GM19468 (cell line): Measurements from ENCODE around the gene EPS8.
"Not testable (repeated sequence)": the region's sequence is repeated elsewhere in the genome, so short reads cannot be mapped to it uniquely, and the experiment has no call there.

Source experiments
- ATAC-seq: cut with Tn5 transposase; IDR thresholded peaks from one replicate; pipeline ENCODE4 v1.9.1; 2021; ENCODE audit warnings: mild to moderate bottlenecking, moderate library complexity, moderate number of reproducible peaks; ENCODE audit not compliant: unreplicated experiment; ENCODE audit errors: extremely low read depth

EPS8 gene

GRCh38 chr12:15769586-15769985, 19.6 kb downstream of the EPS8 start:
- no peak for ATAC-seq

GRCh38 chr12:15767301-15767700, 21.9 kb downstream of the EPS8 start:
- no peak for ATAC-seq

DNA sequence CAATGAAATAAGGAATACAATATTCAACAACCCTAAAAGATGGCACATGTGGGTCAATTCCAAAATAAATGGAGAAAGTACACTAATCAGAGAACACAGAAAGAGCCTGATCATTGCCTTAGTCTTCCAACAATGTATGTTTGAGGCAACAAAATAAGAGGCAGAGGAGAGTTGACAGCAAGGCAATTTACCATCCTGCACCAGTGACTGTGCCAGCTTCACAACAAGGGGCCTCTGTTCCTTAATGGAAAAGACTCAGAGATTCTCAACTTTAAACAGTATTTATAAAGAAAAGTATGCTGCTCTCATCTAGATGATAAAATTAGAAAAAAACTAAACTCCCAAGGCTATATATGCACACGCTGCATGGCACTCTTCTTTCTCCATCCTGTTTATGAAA, 25.9 kb downstream of the EPS8 start:
- no peak for ATAC-seq

DNA sequence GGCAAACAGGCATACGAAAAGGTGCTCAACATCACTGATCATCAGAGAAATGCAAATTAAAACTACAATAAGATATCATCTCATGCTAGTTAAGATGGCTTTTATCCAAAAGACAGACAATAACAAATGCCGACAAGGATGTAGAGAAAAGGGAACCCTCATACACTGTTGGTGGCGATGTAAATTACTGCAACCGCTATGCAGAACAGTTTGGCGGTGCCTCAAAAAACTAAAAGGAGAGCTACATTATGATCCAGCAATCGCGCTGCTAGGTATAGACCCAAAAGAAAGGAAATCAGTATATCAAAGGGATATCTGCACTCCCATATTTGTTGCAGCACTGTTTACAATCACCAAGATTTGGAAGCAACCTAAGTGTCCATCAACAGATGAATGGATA, 27.0 kb downstream of the EPS8 start:
- not testable (repeated sequence) for ATAC-seq

GRCh38 chr12:15757553-15758255, 31.5 kb downstream of the EPS8 start:
- no peak for ATAC-seq

GRCh38 chr12:15756822-15757221, 32.4 kb downstream of the EPS8 start:
- no peak for ATAC-seq

DNA sequence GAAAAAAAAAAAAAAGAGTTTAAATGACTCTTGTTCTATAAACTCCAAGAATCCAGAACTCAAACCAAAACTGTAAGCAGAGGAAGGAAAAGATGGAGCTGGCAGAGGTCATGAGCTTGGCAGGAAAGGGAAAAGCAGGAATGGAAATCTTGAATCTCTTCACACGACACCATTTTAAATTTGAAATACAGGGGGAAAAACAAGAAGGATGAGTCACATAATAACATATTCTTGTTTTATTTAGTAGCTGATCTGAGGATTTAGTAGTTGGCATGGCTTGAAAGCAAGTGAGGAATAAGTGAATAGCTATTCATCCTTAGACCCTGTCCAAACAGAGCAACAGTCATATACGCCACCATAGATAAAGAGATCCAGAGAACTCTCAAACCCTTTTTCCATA, 35.0 kb downstream of the EPS8 start:
- no peak for ATAC-seq

GRCh38 chr12:15752785-15753184, 36.4 kb downstream of the EPS8 start:
- ATAC-seq = no peak

- no peak for ATAC-seq
Observed at GRCh38 chr12:15751741-15752140, 37.4 kb downstream of the EPS8 start.

- ATAC-seq = no peak
Observed at GRCh38 chr12:15749937-15750336, 39.3 kb downstream of the EPS8 start.

GRCh38 chr12:15741870-15742269, 47.3 kb downstream of the EPS8 start:
- ATAC-seq = not testable (repeated sequence)

DNA sequence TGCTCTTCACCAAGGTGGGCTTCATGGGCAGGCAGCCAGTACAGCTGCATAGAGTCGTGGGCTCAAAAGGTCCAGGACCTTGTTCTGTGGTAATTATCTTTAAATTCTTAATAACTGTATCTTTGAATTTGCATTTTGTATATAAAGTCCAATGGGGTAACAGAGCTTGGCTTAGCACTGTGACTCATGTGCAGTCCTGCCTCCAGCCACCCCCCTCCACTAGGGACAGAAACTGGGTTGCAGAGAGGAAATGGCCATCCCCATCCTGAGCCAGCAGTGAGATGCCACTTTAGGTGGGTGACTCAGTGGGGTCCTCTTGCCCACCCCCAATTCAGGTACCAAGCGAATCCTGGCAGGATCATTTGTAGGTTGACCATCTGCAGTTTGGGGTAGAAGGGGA, 48.1 kb downstream of the EPS8 start:
- no peak for ATAC-seq

DNA sequence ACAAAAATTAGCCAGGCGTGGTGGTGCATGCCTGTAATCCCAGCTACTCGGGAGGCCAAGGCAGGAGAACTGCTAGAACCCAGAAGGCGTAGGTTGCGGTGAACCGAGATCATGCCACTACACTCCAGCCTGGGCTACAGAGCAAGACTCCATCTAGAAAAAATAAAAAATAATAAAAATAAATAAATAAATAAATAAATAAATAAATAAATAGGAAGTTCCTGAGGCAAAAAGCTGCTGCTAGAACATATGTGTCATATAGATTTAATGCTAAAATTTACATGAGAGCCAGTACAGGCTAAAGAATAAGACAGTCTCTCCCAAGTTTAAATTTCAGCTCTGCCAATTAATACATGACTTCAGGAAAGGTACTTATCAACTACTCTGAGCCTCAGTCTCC, 48.8 kb downstream of the EPS8 start:
- not testable (repeated sequence) for ATAC-seq

DNA sequence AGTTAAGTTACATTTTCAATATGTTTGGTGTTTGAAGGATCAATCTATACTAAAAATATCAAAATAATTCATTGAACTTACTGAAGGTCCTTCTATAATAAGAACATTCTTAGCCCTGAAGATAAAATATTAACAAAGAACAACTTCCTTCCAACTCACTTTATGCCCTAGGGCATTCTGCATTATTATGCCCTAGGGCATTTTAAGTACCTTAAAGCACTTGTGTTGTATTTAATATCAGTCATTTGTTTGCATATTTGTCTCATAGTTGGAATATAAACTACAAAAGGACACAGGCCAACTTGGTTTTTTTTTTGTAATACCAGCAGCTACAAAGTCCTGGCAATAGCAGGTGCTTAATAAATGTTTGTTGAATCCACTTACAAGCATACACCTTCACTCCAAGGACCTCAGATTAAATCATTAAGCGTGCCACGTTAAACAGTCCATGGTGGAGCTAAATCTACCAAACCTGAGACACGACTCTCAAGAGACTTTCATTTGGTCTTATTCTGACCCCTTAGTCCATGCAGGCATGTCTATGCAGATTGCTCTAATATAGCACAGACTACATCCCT, 50.7 kb downstream of the EPS8 start:
- ATAC-seq = no peak

DNA sequence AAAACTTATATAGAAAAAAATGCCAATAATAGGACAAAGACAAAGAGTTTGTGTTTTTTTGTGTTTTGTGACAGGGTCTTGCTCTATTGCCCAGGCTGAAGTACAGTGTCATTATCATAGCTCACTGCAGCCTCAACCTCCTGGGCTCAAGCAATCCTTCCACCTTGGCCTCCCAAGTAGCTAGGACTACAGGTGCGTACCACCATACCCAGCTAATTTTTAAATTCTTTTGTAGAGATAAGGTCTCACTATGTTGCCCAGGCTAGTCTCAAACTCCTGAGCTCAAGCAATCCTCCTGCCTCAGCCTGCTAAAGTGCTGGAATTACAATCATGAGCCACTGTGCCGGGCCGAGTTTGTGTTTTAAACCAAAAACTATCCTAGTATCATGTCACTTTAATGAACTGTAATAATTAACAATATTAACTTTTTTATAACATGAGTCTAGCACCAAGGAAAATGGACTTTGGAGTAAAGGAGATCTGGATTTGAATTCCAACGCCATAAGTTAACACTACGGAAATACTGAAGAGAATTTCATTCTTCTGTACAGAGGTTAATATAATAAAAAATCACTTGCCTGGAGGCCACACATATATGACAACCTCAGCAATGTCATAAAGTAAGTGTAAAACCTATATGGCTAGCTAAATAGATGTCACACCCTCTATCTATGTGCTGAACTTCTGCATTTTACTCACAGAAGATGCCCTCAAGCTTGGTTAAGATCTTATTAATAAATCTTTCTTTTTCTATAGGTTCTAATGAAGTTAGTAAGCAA, 53.2 kb downstream of the EPS8 start:
- no peak for ATAC-seq

GRCh38 chr12:15733136-15733535, 56.1 kb downstream of the EPS8 start:
- no peak for ATAC-seq

GRCh38 chr12:15732341-15733061, 56.7 kb downstream of the EPS8 start:
- ATAC-seq = peak; percentile 44

GRCh38 chr12:15731940-15732339, 57.2 kb downstream of the EPS8 start:
- ATAC-seq = no peak

GRCh38 chr12:15729097-15729496, 60.1 kb downstream of the EPS8 start:
- no peak for ATAC-seq

DNA sequence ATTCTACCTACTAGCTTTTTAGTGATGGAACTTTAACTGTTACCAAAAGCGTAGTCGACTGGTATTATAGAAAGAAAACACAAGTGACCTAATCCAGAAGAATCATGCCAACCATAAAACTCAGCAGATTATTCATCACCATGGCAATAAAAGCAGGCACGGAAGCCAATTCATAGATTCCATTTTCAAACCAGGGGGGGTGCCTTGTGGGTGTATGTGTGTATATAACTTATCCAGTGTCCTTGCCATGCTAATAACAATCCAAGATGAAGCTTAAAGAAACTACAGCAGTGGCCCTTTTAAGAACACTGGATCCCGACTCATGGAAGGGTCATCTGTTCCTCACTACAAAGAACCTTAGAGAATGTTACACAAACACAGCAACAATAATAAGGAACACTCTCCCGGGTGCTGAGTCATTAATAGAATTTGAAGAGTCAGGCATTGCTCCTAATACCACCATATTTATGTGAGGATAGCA, 61.0 kb downstream of the EPS8 start:
- no peak for ATAC-seq

DNA sequence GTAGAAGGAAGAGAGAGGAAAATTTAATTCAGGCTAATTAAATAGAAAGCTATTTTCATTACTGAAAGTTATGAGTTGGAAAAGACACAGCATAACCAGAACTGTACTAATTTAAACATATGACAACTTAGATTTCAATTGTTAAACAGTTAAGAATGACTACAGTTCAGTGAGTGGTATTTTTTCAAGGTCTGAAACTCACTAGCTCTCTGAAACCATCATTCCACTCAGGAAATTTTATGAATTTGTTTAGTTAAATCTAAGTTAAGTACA, 62.4 kb downstream of the EPS8 start:
- no peak for ATAC-seq
